PC-3 (cell line): Measurements from ENCODE around the gene ROS1. TPM values are rescaled to one million over a fixed set of nuclear protein-coding genes. Genes with fewer than 3 reads are reported as not detected.

Experiments
- ATAC-seq: fragments of 200-7000 bp; cut with Tn5 transposase; 2 replicates; pipeline ENCODE4 v1.9.1; 2020; ENCODE audit warnings: mild to moderate bottlenecking, moderate library complexity
- BruUV-seq: library from RNA; stranded (reverse); fragments of 400-500 nt; replicated peaks from 2 replicates; lab custom pipeline; 2021; lab: Mats Ljungman, UMichigan
- CTCF ChIA-PET: fragments of 300-600 bp; sonication (Branson Sonifier 250); formaldehyde crosslinking; loops from one replicate; lab custom pipeline; 2022; ENCODE audit warnings: antibody characterized with exemption; lab: Charles Lee
- POLR2A ChIA-PET: fragments of 300-600 bp; sonication (Branson Sonifier 250); formaldehyde crosslinking; loops from one replicate; lab custom pipeline; 2022; ENCODE audit warnings: antibody characterized with exemption; ENCODE audit not compliant: unreplicated experiment; lab: Charles Lee
- DNase-seq: peaks from one replicate; pipeline ENCODE4 v3.0.0-alpha.2; 2015
- H2AFZ ChIP-seq: fragments of 300-600 bp; sonication (generic); 2 replicates; pipeline ENCODE4 v1.6.0; 2016; ENCODE audit warnings: antibody characterized with exemption, low read length
- H3F3A ChIP-seq: fragments of 300-600 bp; sonication (generic); one replicate; pipeline ENCODE4 v1.6.0; 2017; ENCODE audit warnings: antibody characterized with exemption, low read length, control low read depth, mild to moderate bottlenecking; ENCODE audit not compliant: unreplicated experiment
- H3K27ac ChIP-seq: fragments of 300-600 bp; sonication (generic); 2 replicates; pipeline ENCODE4 v1.5.1; 2016; ENCODE audit warnings: mild to moderate bottlenecking, low read length
- H3K27me3 ChIP-seq: fragments of 300-600 bp; sonication (generic); 2 replicates; pipeline ENCODE4 v1.6.1; 2016; ENCODE audit warnings: low read length, mixed read lengths
- H3K36me3 ChIP-seq: fragments of 300-600 bp; sonication (generic); 2 replicates; pipeline ENCODE4 v1.6.1; 2016; ENCODE audit warnings: low read depth, mixed run types, low read length, mixed read lengths
- H3K4me1 ChIP-seq: fragments of 300-600 bp; sonication (generic); 2 replicates; pipeline ENCODE4 v1.5.1; 2016; ENCODE audit warnings: low read length; ENCODE audit not compliant: insufficient read depth
- H3K4me2 ChIP-seq: fragments of 300-600 bp; sonication (generic); 2 replicates; pipeline ENCODE4 v1.6.0; 2016; ENCODE audit warnings: low read length
- H3K4me3 ChIP-seq: fragments of 300-600 bp; sonication (generic); 2 replicates; pipeline ENCODE4 v1.5.1; 2016; ENCODE audit warnings: mild to moderate bottlenecking, low read length, mixed read lengths
- H3K79me2 ChIP-seq: fragments of 300-600 bp; sonication (generic); 2 replicates; pipeline ENCODE4 v1.6.1; 2017; ENCODE audit warnings: low read length, mixed read lengths
- H3K9ac ChIP-seq: fragments of 300-600 bp; sonication (generic); 2 replicates; pipeline ENCODE4 v1.6.0; 2016; ENCODE audit warnings: mild to moderate bottlenecking, low read length
- H3K9me2 ChIP-seq: fragments of 300-600 bp; sonication (generic); replicated peaks from 2 replicates; pipeline ENCODE4 v1.6.1; 2016; ENCODE audit warnings: mixed run types, low read length, mixed read lengths
- H3K9me3 ChIP-seq: fragments of 300-600 bp; sonication (generic); 2 replicates; pipeline ENCODE4 v1.6.1; 2016; ENCODE audit warnings: low read length, mixed read lengths
- H4K20me1 ChIP-seq: fragments of 300-600 bp; sonication (generic); 2 replicates; pipeline ENCODE4 v1.6.1; 2016; ENCODE audit warnings: low read length, mixed read lengths
- EZH2 ChIP-seq: fragments of 300-600 bp; sonication (generic); IDR thresholded peaks from one replicate; pipeline ENCODE4 v1.6.1; 2017; ENCODE audit warnings: antibody characterized with exemption, mild to moderate bottlenecking, low read length; ENCODE audit not compliant: unreplicated experiment
- EZH2phosphoT487 ChIP-seq: fragments of 300-600 bp; sonication (generic); IDR thresholded peaks from 2 replicates; pipeline ENCODE4 v1.6.1; 2018; ENCODE audit warnings: mild to moderate bottlenecking, antibody characterized with exemption, low read length, borderline replicate concordance
- intact Hi-C: fragments of 100-400 bp; cut with micrococcal nuclease; formaldehyde crosslinking; loops from 2 replicates; pipeline ENCODE4 v1.9.0; 2023
- total RNA-seq: library from RNA; depleted of rRNA; stranded (reverse); fragments of >200 nt; gene quantifications from 2 replicates; pipeline ENCODE4 v1.2.3, GENCODE V29; 2014
- TF ChIP-seq, protein P1 (sequence below): fragments of 300-600 bp; sonication (generic); conservative IDR thresholded peaks from 2 replicates; pipeline ENCODE4 v1.5.1; 2017; ENCODE audit warnings: antibody characterized with exemption, low read depth, mild to moderate bottlenecking, low read length

ROS1 gene
- total RNA-seq, 1 experiment from 2014 or later: 0.07 TPM

DNA sequence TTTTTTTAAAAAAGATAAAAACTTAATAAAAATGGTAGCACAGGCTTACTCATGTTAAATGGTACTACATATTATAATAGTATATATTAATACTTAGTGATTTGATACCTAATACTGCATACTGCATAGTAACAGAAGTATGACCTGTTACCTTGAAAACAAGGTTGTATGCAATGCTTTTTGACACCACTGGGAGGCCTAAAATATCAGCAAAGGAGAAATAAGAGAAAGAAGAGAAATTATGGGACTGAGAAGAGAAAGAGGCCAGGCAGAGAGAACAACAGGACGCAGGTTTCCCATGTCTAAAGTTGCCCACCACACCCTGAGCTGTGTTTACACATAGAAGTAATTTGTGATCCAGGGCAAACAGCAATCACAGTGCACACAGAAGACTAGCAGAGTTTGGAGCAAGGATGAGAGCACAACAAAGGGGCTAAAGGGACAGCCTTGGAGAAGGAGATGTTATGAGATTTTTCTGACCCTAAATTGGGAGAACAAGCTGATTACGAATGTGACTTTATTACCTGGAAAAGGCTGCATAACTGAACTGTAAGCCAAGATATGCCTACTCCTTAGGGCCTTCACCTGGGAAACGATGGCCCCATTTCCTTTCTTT is 73.2 kb downstream of the ROS1 start:
- Histone ChIP-seq H3K9me2 (no peaks in the 10 kb centered on the region), H3K36me3 (no peaks in the 10 kb centered on the region), H3K4me1 (peaks cover 4% of the 10 kb centered on the region), H3K27me3 (no peaks in the 10 kb centered on the region), H3K4me2 (0 out of 2 replicates have a peak overlapping the region, but pooled peaks have one; percentile 7), H3K79me2 (no peaks in the 10 kb centered on the region), H4K20me1 (no peaks in the 10 kb centered on the region), H3K4me3 (no peak overlapping the region), H3F3A (no peaks in the 10 kb centered on the region), H3K27ac (no peak overlapping the region), H2AFZ (peak overlapping the region; percentile 69), H3K9me3 (no peaks in the 10 kb centered on the region), H3K9ac (no peak overlapping the region)
- DNase-seq: peak; percentile 68
- POLR2A ChIA-PET: no interaction called here
- ATAC-seq: peak; percentile 67
- CTCF ChIA-PET: no interaction called here
- TF ChIP-seq EZH2phosphoT487 (no peak), EZH2 (no peak)
- TF ChIP-seq, protein P1, sequence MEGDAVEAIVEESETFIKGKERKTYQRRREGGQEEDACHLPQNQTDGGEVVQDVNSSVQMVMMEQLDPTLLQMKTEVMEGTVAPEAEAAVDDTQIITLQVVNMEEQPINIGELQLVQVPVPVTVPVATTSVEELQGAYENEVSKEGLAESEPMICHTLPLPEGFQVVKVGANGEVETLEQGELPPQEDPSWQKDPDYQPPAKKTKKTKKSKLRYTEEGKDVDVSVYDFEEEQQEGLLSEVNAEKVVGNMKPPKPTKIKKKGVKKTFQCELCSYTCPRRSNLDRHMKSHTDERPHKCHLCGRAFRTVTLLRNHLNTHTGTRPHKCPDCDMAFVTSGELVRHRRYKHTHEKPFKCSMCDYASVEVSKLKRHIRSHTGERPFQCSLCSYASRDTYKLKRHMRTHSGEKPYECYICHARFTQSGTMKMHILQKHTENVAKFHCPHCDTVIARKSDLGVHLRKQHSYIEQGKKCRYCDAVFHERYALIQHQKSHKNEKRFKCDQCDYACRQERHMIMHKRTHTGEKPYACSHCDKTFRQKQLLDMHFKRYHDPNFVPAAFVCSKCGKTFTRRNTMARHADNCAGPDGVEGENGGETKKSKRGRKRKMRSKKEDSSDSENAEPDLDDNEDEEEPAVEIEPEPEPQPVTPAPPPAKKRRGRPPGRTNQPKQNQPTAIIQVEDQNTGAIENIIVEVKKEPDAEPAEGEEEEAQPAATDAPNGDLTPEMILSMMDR: peak; percentile 64
- BruUV-seq: no TSS peak
- intact Hi-C loops: loop anchor here (1.0 to 5.0 kb wide), 4 partner anchors 35 to 253 kb away; no protein-coding TSS in a partner anchor

DNA sequence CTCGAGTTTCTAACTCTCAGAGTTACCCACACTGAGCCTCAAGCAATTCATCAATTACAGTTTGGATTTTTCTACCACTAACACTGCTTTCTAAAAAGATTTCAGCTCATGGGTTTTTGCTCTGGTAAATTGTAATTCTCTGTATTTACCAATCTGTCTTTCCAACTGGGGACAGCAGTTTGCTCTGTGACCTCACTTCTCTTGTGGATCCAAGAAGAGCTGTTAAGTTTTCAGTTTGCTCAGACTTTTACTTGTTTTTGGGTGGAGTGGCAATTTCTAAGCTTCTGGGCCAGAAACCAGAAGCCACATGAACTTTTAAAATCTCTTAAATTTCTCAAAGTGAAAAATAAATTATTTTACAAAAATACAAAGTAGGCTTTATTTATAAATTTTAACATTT is 74.2 kb downstream of the ROS1 start:
- Histone ChIP-seq H3K9me2 (no peaks in the 10 kb centered on the region), H3K4me2 (no peak overlapping the region), H3K4me1 (peaks cover 9% of the 10 kb centered on the region), H3K9ac (no peak overlapping the region), H3K79me2 (no peaks in the 10 kb centered on the region), H3K4me3 (no peak overlapping the region), H3F3A (no peaks in the 10 kb centered on the region), H3K36me3 (no peaks in the 10 kb centered on the region), H3K27me3 (no peaks in the 10 kb centered on the region), H3K27ac (no peak overlapping the region), H4K20me1 (no peaks in the 10 kb centered on the region), H3K9me3 (no peaks in the 10 kb centered on the region), H2AFZ (peak overlapping the region; percentile 11)
- ATAC-seq (no peak), DNase-seq (no peak)
- no TSS peak for BruUV-seq
- ChIA-PET POLR2A (no interaction called here), CTCF (no interaction called here)
- TF ChIP-seq, protein P1: no peak
- no peak for TF ChIP-seq EZH2phosphoT487
- TF ChIP-seq EZH2: no peak
- intact Hi-C loops: loop anchor here (5.0 kb wide), 1 partner anchor 51 kb away; no protein-coding TSS in a partner anchor
